IPS-NIHi11 (cell line): ENCODE measurements around the gene ZNF326.
A peak's percentile ranks its signal among the peaks of the same experiment; 100 is the strongest.
"Not testable (repeated sequence)": the region's sequence is repeated elsewhere in the genome, so short reads cannot be mapped to it uniquely, and the experiment has no call there.

Experiments used
- DNase-seq: peaks from one replicate; pipeline ENCODE4 v3.0.0; 2012; ENCODE audit warnings: mixed read lengths, low spot score

ZNF326 gene

DNA sequence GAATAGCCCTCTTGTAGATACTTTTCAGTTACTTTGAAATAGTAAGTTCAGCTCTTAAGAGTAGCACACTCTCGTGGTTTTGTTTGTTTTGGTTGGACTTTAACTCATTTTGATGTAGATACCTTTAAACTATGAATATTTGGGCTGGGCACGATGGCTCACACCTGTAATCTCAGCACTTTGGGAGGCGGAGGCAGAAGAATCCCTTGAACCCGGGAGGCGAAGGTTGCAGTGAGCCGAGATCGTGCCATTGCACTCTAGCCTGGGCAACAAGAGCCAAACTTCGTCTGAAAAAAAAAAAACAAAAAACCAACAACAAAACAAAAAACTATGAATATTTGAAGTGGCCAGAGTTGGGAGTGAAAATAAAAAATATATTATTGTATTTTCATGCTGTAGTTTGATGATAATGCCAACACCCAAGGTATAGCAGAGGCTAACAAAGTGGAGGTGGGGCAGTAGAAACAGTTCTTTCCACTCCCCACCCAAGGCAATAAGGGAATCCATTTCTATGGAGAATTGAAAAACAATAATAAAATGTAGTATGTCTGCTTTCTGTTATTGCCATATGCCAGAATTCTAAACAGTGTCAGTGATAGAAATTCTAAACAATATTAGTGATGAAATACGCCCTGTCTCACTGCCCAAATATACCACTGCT lies 1.7 kb downstream of the ZNF326 start:
- no peak for DNase-seq

DNA sequence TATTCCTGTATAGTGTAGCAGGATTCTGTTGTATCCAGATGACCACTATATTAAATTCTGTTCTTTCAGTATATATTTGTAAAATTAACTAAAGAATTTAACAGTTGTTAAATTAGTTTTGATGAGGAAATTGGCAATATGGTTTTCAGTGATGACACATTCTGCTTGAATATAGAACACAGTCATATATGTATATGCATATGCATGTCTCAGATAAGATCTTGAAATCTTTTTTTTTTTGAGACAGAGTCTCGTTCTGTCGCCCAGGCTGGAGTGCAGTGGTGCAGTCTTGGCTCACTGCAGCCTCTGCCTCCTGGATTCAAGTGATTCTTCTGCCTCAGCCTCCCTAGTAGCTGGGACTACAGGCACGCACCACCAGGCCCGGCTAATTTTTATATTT lies 2.2 kb downstream of the ZNF326 start:
- DNase-seq, result not testable (repeated sequence)

DNA sequence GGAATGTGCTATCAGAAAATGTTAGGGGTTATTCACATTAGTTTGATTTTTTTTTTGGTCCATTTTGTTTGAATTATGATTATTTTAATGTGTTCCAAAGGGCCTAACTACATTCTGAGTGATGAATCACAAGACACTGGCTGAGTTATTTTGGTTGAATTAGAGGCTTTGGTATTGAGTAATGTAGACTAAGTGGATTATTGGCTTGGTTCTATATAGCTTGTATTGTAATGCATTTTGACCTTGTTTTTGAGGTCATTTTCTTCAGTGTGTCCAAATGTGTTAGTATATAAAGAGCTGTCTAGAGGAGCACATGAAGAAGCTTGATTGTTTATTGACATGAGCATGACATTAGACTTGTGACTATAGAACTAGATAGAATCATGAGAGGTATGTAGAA lies 3.4 kb downstream of the ZNF326 start:
- DNase-seq, result no peak

- DNase-seq, result no peak
Observed at GRCh38 chr1:89999208-89999607, 4.3 kb downstream of the ZNF326 start.

DNA sequence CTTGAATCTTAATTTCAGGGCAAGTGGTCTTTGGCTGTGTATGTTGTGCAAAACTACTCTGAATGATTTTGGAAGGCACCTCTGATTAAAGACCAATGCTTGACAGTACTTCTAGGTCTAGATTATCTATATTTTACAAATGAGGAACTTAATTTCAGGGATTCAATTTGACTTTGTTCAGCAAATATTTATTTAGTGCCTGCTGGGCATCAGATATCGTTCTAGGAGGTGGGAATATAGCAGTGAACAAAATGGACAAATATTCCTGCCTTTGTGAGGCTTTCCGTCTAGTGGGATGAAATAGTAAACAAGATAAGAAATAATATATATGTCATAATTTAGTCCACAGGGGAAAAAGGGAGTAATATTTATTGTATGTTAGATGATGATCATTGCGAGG lies 4.7 kb downstream of the ZNF326 start:
- no peak for DNase-seq

- no peak for DNase-seq
Observed at GRCh38 chr1:90000934-90001676, 6.2 kb downstream of the ZNF326 start.

DNA sequence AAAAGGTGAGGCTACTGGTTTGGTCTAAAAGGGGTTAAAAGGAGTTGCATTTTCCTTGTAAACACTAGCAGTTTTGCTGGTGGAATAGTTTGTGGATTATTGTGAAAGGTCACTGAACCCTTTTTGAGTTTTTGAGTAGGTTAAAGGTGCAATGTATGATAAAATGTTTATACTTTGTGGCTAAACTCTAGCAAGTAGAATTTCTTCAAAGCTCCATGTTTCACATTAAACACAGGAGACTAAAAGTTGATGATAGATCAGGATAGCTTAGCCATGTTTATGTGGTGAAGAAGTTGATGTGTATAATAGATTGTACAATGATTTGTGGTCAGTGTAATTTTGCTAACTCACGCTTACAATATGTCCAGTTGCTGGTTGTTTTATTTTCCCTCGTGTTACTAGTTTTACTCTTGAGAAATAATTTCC lies 13.1 kb downstream of the ZNF326 start:
- DNase-seq, result no peak

DNA sequence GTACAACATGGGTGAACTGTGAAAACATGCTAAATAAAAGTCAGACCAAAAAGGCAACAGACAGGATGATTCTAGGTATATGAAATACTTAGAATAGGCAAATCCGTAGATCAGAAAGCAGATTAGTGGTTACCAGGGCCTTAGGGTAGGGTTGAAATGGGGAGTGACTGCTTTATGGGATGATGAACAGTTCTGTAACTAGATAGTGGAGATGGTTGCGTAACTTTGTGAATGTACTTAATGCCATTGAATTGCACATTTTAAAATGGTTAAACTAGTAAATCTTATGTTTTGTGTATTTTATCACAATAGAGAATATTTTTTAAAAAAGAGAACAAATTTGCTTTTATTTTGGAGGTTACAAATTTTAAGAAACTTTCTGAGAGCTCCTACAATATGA lies 17.4 kb downstream of the ZNF326 start:
- DNase-seq, result no peak

DNA sequence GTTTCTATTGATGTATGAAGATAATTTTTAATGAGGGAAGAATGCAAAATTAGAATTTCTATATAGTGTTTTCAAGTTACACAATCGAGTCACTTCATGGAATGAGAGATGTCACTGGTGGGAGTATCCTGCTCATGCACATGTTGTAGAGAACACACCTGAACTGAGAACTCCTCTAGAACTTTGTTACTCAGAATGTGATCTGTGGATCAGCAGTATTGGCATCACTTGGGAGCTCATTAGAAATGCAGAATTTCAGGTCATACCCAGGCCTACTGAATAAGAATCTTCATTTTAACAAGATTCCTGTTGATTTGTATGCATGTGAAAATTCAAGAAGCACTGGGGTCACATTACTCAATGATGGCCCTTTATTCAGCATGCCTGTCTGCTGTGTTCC lies 28.8 kb downstream of the ZNF326 start:
- no peak for DNase-seq

DNA sequence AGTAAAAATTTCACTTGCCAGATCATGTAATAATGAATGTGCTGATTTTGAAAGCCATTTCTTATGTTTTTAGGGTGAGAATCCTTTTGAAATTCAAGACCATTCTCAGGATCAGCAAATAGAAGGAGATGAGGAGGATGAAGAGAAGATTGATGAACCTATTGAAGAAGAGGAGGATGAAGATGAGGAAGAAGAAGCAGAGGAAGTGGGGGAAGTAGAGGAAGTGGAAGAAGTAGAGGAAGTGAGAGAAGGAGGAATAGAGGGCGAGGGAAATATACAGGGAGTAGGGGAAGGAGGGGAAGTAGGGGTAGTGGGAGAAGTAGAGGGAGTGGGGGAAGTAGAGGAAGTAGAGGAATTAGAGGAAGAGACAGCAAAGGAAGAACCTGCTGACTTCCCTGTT lies 32.4 kb downstream of the ZNF326 start:
- DNase-seq, result no peak

DNA sequence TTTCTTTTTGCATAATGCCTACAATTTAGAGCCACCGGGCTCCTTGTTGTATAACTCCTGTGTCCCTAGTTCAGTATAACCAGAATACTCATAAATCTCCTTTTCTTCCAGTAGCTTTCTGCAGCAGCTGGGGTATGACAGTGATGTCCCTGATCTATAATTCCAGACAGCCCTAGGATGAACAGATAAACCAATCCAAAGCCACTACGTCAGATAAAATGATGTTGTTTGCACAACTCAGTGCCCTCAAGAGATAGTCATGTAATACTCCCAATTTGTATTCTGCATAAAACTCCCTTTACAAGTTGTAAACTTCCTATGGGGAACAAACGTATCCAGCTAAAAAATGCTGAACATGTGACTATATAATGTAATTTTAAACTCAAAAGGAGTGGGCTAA lies 44.7 kb downstream of the ZNF326 start:
- no peak for DNase-seq

DNA sequence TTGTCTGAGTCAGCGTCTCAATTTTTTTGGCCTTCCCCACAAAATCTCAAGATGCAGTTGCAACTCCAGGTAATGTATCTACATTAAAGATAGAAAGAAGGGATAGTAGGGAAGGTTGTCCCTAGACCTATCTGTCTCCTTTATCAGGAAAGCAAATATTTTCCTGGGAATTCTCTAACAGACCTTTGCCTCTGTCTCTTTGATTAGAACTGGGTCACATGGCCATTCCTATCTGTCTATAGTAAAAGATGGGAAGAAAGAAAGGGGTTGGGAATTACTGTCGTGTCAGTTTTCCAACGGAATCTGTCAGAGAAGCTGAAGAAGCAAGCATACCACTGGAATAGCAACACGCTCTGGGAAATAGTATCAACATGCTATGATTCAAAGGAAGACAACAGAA lies 48.7 kb downstream of the ZNF326 start:
- DNase-seq, result no peak

DNA sequence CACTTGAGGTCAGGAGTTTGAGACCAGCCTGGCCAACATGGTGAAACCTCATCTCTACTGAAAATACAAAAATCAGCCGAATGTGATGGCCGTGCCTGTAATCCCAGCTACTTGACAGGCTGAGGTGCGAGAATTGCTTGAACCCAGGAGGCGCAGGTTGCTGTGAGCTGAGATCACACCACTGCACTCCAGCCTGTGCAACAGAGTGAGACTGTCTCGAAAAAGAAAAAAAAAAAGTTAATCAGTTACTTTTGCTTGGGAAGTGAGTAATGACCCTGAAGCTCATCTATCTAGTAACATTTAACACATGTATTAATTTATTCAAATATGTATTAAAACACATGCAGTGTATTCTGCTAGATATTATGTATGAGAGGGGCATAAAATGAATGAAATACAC lies 49.4 kb downstream of the ZNF326 start:
- DNase-seq, result no peak

GRCh38 chr1:90045853-90046563 lies 51.1 kb downstream of the ZNF326 start:
- DNase-seq, result peak; percentile 42

GRCh38 chr1:90046635-90047034 lies 51.7 kb downstream of the ZNF326 start:
- DNase-seq, result no peak

GRCh38 chr1:90048043-90048442 lies 53.1 kb downstream of the ZNF326 start:
- no peak for DNase-seq

- not testable (repeated sequence) for DNase-seq
Observed at GRCh38 chr1:90062700-90063643, 68.1 kb downstream of the ZNF326 start.

DNA sequence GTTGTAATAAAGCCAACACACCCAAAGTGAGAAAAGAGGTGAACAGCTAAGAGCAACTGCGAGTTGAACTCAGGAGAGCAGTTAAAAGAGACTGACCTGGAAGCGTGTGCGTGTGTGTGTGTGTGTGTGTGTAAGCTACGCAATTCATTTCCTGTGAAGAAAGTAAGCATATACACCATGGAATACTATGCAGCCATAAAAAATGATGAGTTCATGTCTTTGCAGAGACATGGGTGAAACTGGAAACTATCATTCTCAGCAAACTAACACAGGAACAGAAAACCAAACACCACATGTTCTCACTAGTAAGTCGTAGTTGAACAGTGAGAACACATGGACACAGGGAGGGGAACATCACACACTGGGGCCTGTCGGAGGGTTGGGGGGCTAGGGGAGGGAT lies 69.2 kb downstream of the ZNF326 start:
- DNase-seq, result not testable (repeated sequence)

DNA sequence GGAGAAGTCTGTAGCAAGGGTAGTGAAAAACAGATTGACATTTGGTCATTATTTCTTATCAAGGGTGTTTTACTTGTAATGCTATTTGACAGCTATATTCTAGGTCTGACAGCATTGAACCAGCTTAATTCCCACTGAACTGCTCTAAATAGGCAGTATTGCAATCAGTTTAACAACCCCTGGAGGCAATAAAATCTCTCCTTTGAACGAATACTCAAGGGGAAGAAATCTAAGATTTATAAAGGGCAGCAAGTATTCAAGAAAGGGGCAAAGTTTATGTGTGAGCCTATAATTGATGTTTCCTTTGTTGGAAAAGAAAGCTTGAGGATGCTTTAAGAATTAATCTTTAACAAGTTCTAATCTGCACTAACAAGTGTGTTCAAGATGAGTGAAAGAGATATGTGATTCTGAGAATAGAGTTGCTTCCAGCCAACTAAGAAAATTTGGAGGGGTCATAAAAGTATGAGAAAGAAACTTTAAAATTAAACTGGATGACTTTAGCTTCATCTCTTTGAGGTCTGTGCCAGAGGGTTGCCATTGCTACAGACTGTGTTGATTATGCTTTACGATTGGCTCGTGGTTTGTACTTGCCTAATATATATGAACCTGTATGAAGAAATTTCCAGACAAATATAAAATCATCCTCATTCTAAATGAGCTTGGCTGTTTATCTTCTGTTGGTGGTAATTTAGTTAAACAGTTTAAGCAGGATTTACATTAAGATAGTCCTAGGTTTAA lies 72.5 kb downstream of the ZNF326 start:
- DNase-seq, result no peak

- no peak for DNase-seq
Observed at GRCh38 chr1:90068611-90069280, 73.8 kb downstream of the ZNF326 start.

GRCh38 chr1:90074137-90074536 lies 79.2 kb downstream of the ZNF326 start:
- DNase-seq, result no peak
